GM10266 (cell line): ENCODE results near the gene ADAMTS12.

Experiments
- DNase-seq: peaks from one replicate; pipeline ENCODE4 v3.0.0; 2012; ENCODE audit errors: extremely low spot score
- TF ChIP-seq, protein P1 (sequence below): IDR thresholded peaks from 2 replicates; pipeline ENCODE4 v1.5.1; 2012; ENCODE audit warnings: mild to moderate bottlenecking, low read depth; ENCODE audit not compliant: control insufficient read depth, insufficient read depth; ENCODE audit errors: missing control alignments

Gene ADAMTS12

DNA sequence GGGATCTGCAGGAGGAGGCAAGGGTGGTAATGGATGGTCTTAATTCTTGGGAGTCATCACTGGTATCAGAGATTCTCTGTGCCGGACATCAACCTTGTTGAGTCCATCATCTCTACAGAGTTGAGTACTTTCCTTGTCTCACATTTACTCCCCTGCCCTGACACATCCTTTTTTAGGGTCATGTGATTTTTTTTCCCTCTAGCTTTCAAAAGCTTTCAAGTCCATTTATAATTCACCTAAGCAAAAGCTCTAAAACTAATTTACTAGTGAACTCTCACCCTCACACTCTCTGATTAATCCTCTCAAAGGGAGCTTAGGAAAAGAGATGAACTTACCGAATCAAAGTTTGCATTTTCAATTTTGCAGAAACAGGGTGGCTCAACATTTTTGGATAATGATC lies 258.1 kb downstream of the ADAMTS12 start:
- DNase-seq, result no peak
- TF ChIP-seq, protein P1, sequence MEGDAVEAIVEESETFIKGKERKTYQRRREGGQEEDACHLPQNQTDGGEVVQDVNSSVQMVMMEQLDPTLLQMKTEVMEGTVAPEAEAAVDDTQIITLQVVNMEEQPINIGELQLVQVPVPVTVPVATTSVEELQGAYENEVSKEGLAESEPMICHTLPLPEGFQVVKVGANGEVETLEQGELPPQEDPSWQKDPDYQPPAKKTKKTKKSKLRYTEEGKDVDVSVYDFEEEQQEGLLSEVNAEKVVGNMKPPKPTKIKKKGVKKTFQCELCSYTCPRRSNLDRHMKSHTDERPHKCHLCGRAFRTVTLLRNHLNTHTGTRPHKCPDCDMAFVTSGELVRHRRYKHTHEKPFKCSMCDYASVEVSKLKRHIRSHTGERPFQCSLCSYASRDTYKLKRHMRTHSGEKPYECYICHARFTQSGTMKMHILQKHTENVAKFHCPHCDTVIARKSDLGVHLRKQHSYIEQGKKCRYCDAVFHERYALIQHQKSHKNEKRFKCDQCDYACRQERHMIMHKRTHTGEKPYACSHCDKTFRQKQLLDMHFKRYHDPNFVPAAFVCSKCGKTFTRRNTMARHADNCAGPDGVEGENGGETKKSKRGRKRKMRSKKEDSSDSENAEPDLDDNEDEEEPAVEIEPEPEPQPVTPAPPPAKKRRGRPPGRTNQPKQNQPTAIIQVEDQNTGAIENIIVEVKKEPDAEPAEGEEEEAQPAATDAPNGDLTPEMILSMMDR, result no peak

DNA sequence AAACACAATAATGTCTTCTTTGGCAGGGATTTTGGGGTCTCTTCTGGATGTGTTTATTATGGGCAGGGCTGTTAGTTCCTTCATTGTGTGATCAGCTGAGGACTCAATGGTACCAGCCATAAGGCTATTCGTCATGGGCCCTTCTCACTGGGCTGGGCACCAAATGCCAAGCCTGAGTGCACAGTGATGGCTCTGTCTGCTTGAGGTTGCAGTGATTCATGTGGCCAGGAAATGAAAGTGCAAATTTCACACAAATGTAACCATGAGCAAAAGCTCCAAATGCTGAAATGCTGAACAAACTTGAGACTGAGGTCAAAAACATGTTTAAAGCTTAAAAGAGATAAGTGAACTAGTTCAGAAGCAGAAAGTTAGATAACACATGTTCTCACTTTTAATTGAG lies 260.0 kb downstream of the ADAMTS12 start:
- TF ChIP-seq, protein P1, result no peak
- DNase-seq, result no peak

DNA sequence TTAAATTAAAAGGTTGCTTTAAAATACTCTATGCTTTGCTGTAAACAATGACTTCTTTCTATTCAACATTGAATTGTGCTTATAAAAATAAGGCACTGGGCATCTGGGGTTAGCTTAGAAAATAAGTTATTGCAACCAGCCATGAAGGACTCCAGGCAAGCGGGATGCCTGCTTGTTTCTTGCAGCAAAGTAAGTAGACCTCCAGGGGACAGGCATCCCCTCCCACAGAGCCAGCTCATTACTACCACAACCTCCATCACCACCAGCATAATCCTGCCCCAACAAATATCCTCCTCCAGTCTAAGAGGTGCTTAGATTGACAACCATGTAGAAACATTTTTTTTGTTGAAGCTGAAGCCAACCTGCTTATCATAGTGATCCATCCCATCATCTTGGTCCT lies 260.7 kb downstream of the ADAMTS12 start:
- TF ChIP-seq, protein P1, result no peak
- DNase-seq, result no peak

DNA sequence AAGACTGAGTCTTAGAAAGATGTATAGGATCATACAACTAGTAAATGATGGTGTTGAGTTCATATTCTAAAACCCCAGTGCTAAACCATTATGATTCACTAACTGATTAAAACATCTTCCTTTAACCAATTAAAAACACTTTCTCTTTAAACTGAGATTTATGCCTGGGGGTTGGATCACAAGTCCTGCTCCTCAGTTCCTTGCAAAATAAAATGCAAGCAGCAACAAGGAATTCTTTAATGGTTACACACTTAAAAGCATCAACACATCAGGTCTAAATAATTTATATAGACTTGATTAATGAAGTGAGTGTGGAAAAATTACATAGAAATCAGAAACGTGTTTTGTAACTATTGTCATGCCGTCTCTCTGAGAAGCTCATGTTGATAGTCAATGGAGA lies 261.8 kb downstream of the ADAMTS12 start:
- TF ChIP-seq, protein P1, result no peak
- no peak for DNase-seq

DNA sequence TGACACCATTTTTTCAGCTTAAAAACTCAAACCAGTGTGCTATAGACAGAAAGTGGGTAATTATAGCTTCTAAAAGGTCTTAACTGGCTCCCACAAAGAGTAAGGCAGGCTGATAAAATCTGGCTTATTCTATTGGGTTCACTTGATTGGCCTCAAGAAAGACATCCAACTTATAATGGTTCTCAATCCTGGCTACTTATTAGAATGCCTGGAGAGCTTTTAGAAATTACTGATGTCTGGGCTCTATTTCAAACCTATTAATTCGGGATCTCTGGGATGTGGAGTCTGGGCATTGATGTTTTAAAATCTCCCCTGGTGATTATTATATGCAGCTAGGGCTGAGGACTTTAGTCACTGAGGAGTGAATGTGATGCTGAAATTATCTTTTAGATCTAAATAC lies 263.0 kb downstream of the ADAMTS12 start:
- DNase-seq, result no peak
- TF ChIP-seq, protein P1, result no peak

DNA sequence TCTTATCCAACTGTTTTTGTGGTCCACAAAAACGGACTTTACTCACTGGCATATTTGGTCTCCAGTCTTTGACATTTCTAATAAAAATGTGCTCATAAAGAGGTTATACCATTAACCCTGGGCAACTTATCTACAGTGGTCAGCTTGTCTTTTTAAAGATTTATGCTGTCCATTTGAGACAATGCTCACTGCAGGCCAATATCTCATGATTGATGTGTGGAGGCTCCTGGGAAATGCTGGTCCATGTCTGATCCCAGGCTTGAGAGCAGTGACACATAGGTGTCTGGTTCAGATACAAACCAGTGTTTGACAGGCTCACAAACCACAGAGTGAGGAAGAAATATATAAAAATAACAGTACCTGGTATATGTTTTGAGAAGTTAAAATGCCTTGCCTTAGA lies 270.3 kb downstream of the ADAMTS12 start:
- TF ChIP-seq, protein P1, result no peak
- DNase-seq, result no peak

DNA sequence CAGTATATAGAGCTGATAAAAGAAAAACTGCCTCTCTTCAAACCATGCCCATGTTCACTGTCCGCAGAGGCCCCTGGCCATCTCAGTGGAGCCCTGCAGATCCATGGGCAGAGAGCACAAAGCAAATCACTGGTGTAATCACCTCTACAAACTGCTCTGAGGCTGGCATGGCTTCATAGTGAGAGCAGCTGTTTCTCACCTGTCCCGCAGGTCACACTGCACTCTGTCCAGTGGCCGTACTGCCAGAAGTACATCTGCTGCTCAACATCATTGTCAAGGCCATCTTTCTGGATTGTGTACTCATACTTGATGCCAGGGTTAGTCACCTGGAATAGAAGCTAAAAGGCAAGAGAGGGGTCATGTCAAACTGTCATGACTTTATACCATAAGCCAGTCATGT lies 277.8 kb downstream of the ADAMTS12 start:
- TF ChIP-seq, protein P1, result no peak
- no peak for DNase-seq
